Measurements from ENCODE around the gene EEF2K. TPM values are rescaled to one million over a fixed set of nuclear protein-coding genes. Genes with fewer than 3 reads are reported as not detected.

Gene EEF2K
- total and polyA plus RNA-seq, 2 of the 13 experiments (the other 11 are each of a cell fraction or from before 2014, with no cell fraction given), result 22.0 to 23.8 TPM

DNA sequence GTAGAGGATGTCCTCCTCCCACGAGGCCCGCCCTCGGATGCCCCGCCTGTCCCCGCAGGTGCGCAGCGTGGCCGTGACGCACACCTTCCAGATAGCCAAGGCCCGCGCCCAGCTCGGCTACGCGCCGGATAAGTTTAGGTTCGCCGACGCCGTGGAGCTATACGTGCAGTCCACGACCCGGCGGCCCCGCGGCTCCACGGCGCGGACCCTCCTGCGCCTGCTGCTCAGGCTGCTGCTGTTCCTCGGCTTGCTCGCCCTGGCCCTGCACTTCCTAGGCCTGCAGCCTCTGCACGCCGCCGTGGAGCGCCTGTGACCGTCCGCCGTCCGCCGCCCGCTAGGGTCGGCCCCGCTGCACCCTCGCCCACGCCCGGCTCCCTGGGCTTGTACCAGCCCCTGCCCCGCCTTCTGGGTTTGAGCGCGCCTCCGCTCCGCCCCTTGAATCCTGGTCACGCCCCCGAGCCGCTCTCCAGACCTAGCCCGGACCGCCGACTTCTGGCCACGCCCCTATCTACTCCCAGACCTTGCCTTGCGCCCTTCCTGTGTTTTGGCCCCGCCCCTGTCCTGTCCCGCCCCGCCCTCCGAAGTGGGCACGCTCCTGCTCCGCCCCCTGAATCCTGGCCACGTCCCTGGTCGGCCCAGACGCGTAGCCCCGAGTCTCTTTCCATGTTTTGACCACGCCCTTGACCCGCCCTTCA lies 15.8 kb upstream of the EEF2K start (continued):
- TF ChIP-seq, protein P1, sequence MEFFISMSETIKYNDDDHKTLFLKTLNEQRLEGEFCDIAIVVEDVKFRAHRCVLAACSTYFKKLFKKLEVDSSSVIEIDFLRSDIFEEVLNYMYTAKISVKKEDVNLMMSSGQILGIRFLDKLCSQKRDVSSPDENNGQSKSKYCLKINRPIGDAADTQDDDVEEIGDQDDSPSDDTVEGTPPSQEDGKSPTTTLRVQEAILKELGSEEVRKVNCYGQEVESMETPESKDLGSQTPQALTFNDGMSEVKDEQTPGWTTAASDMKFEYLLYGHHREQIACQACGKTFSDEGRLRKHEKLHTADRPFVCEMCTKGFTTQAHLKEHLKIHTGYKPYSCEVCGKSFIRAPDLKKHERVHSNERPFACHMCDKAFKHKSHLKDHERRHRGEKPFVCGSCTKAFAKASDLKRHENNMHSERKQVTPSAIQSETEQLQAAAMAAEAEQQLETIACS (CRISPR knock-in tag; IDR thresholded peaks at IDR 0.05), result peak; percentile 65
- TF ChIP-seq ZNF672 (CRISPR knock-in tag; IDR thresholded peaks at IDR 0.05) (no peak), GATA4 (IDR thresholded peaks at IDR 0.05; ENCODE audit: borderline replicate concordance, low read depth) (no peak), TAF1 (CRISPR knock-in tag; IDR thresholded peaks at IDR 0.05) (peak; percentile 86), HOXA9 (CRISPR knock-in tag; IDR thresholded peaks at IDR 0.05; ENCODE audit: borderline replicate concordance) (no peak), BRD4 (CRISPR knock-in tag; IDR thresholded peaks at IDR 0.05) (peak; percentile 97), TEAD2 (CRISPR knock-in tag; IDR thresholded peaks at IDR 0.05) (no peak), ZNF12 (CRISPR knock-in tag; IDR thresholded peaks at IDR 0.05) (peak; percentile 69; the same call in 1 of the 2 replicates), ZBTB40 (IDR thresholded peaks at IDR 0.05) (no peak), ZBTB40 (CRISPR knock-in tag; IDR thresholded peaks at IDR 0.05) (peak; percentile 94), ZSCAN30 (CRISPR knock-in tag; IDR thresholded peaks at IDR 0.05) (no peak), NFE2L1 (CRISPR knock-in tag; IDR thresholded peaks at IDR 0.05; ENCODE audit: borderline replicate concordance) (peak; percentile 85; the same call in 1 of the 2 replicates), ZFP36 (IDR thresholded peaks at IDR 0.05; ENCODE audit: borderline replicate concordance, low read depth, low read length, partially characterized antibody) (peak; percentile 28), HNRNPL (IDR thresholded peaks at IDR 0.05; ENCODE audit: low read depth, low read length) (peak; percentile 68), MAZ (IDR thresholded peaks at IDR 0.05; ENCODE audit: borderline replicate concordance, low read depth, low read length) (no peak; the same call in 1 of the 2 replicates), MAZ (CRISPR knock-in tag; IDR thresholded peaks at IDR 0.05; ENCODE audit: low read depth) (peak; percentile 78), PCBP1 (IDR thresholded peaks at IDR 0.05; ENCODE audit: borderline replicate concordance, low read depth, low read length) (no peak), SAFB2 (CRISPR knock-in tag; IDR thresholded peaks at IDR 0.05; ENCODE audit: borderline replicate concordance, low read depth) (peak; percentile 94), MZF1 (CRISPR knock-in tag; IDR thresholded peaks at IDR 0.05; ENCODE audit: borderline replicate concordance) (no peak)
- TF ChIP-seq, protein P2, sequence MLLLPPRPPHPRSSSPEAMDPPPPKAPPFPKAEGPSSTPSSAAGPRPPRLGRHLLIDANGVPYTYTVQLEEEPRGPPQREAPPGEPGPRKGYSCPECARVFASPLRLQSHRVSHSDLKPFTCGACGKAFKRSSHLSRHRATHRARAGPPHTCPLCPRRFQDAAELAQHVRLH (CRISPR knock-in tag; IDR thresholded peaks at IDR 0.05; ENCODE audit: borderline replicate concordance, low read depth), result 0 out of 2 replicates have a peak, but pooled peaks have one; percentile 34

All from HepG2 (cell line).